ENCODE results near the gene TRPV3. TPM values are rescaled to one million over a fixed set of nuclear protein-coding genes. Genes with fewer than 3 reads are reported as not detected.
"Not testable (repeated sequence)": the region's sequence is repeated elsewhere in the genome, so short reads cannot be mapped to it uniquely, and the experiment has no call there.

Gene TRPV3
- total RNA-seq, 5 donors from 2014 or later (not counting 1 experiment from before 2014, with no cell fraction given), result 0.23 to 1.4 (median 0.44) TPM

- no peaks in the 10 kb centered on the region for H3K27me3 ChIP-seq (replicated peaks in 1 of 2; ENCODE audit: control insufficient read depth in 2 of 2, extremely low read depth in 1 of 2, insufficient read depth in 2 of 2, low read length in 1 of 2)
- H3K36me3 ChIP-seq (ENCODE audit: control insufficient read depth in 2 of 2, extremely low read depth in 1 of 2, insufficient read depth in 1 of 2, low read length in 1 of 2), result peaks cover 4 to 24% of the 10 kb centered on the region in 2 donors
- no peak overlapping the region for H3K4me3 Mint-ChIP-seq
- no peak for ATAC-seq (replicated peaks in 1 of 4)
- H3K27ac Mint-ChIP-seq, result no peak overlapping the region
- POLR2A ChIA-PET, result no interaction called here
- no peak overlapping the region for H3K27ac ChIP-seq (ENCODE audit: low read length)
- H3K9me3 ChIP-seq, result no peaks in the 10 kb centered on the region
- H3K4me1 ChIP-seq (ENCODE audit: control insufficient read depth in 1 of 2, extremely low read depth in 1 of 2, insufficient read depth in 2 of 2, low read length in 2 of 2), result no peaks in the 10 kb centered on the region
- H3K9me3 Mint-ChIP-seq, result no peaks in the 10 kb centered on the region
- no peaks in the 10 kb centered on the region for H3K4me1 Mint-ChIP-seq
- H3K27me3 Mint-ChIP-seq, result no peaks in the 10 kb centered on the region
- H3K4me3 ChIP-seq (ENCODE audit: control insufficient read depth in 1 of 2, extremely low read depth in 1 of 2, low read length in 1 of 2), result no peak overlapping the region
- no peak for DNase-seq
- WGBS (ENCODE audit: insufficient coverage), result over 99% methylated on average over 14 of the region's 15 CpGs
- CTCF ChIA-PET, result no interaction called here
- H3K36me3 Mint-ChIP-seq, result peaks cover 32% of the 10 kb centered on the region
Measured at GRCh38 chr17:3590231-3590630, 32.6 kb upstream of the TRPV3 start.

DNA sequence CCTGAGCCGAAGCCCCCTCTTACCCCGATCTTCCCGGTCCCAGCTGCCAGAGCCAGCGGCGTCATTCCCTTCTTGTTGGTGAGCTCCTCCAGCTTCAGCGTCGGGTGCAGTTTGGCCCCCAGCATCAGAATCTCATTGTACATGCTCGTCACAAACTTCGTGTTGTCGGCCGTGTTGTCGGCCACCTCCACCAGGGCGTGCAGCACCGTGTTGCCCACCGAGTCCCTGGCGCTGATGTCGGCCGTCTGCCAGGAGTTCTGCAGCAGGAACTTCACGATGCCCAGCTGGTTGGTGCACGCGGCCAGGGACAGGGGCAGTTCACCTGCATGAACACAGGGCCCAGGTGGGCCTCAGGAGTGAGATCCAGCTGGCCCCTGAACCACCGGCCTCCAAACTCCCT, 32.2 kb upstream of the TRPV3 start:
- no peak overlapping the region for H3K4me3 ChIP-seq (ENCODE audit: control insufficient read depth in 1 of 2, extremely low read depth in 1 of 2, low read length in 1 of 2)
- DNase-seq, result no peak
- CTCF ChIA-PET, result no interaction called here
- H3K27me3 Mint-ChIP-seq, result no peaks in the 10 kb centered on the region
- no peaks in the 10 kb centered on the region for H3K9me3 Mint-ChIP-seq
- no peak overlapping the region for H3K4me3 Mint-ChIP-seq
- H3K36me3 Mint-ChIP-seq, result peaks cover 34% of the 10 kb centered on the region
- no peak overlapping the region for H3K27ac Mint-ChIP-seq
- no peaks in the 10 kb centered on the region for H3K4me1 ChIP-seq (ENCODE audit: control insufficient read depth in 1 of 2, extremely low read depth in 1 of 2, insufficient read depth in 2 of 2, low read length in 2 of 2)
- no peak for ATAC-seq (replicated peaks in 1 of 4)
- POLR2A ChIA-PET, result no interaction called here
- no peak overlapping the region for H3K27ac ChIP-seq (ENCODE audit: low read length)
- H3K36me3 ChIP-seq (ENCODE audit: control insufficient read depth in 2 of 2, extremely low read depth in 1 of 2, insufficient read depth in 1 of 2, low read length in 1 of 2), result peaks cover 4 to 27% of the 10 kb centered on the region in 2 donors
- no peaks in the 10 kb centered on the region for H3K4me1 Mint-ChIP-seq
- H3K27me3 ChIP-seq (replicated peaks in 1 of 2; ENCODE audit: control insufficient read depth in 2 of 2, extremely low read depth in 1 of 2, insufficient read depth in 2 of 2, low read length in 1 of 2), result no peaks in the 10 kb centered on the region
- WGBS (ENCODE audit: insufficient coverage), result 98% methylated on average over 22 of the region's 22 CpGs
- H3K9me3 ChIP-seq, result no peaks in the 10 kb centered on the region

- Histone ChIP-seq H3K4me1 (ENCODE audit: control insufficient read depth in 1 of 2, extremely low read depth in 1 of 2, insufficient read depth in 2 of 2, low read length in 2 of 2) (no peaks in the 10 kb centered on the region), H3K27ac (ENCODE audit: low read length) (no peak overlapping the region), H3K27me3 (replicated peaks in 1 of 2; ENCODE audit: control insufficient read depth in 2 of 2, extremely low read depth in 1 of 2, insufficient read depth in 2 of 2, low read length in 1 of 2) (no peaks in the 10 kb centered on the region), H3K36me3 (ENCODE audit: control insufficient read depth in 2 of 2, extremely low read depth in 1 of 2, insufficient read depth in 1 of 2, low read length in 1 of 2) (peaks cover 2 to 31% of the 10 kb centered on the region in 2 donors), H3K9me3 (no peaks in the 10 kb centered on the region), H3K4me3 (ENCODE audit: control insufficient read depth in 1 of 2, extremely low read depth in 1 of 2, low read length in 1 of 2) (no peak overlapping the region)
- DNase-seq (no peak), ATAC-seq (replicated peaks in 1 of 4) (no peak)
- H3K27ac Mint-ChIP-seq, result no peak overlapping the region
- POLR2A ChIA-PET, result no interaction called here
- H3K36me3 Mint-ChIP-seq, result peaks cover 38% of the 10 kb centered on the region
- 95% methylated on average over 17 of the region's 17 CpGs for WGBS (ENCODE audit: insufficient coverage)
- H3K4me3 Mint-ChIP-seq, result no peak overlapping the region
- H3K27me3 Mint-ChIP-seq, result no peaks in the 10 kb centered on the region
- no peaks in the 10 kb centered on the region for H3K9me3 Mint-ChIP-seq
- CTCF ChIA-PET, result no interaction called here
- no peaks in the 10 kb centered on the region for H3K4me1 Mint-ChIP-seq
Measured at GRCh38 chr17:3585826-3586225, 28.2 kb upstream of the TRPV3 start.

- H3K4me3 Mint-ChIP-seq, result no peak overlapping the region
- peaks cover 2 to 15% of the 10 kb centered on the region in 2 donors for H3K36me3 ChIP-seq (ENCODE audit: control insufficient read depth in 2 of 2, extremely low read depth in 1 of 2, insufficient read depth in 1 of 2, low read length in 1 of 2)
- H3K27ac Mint-ChIP-seq, result no peak overlapping the region
- H3K36me3 Mint-ChIP-seq, result peaks cover 29% of the 10 kb centered on the region
- WGBS (ENCODE audit: insufficient coverage), result 94% methylated on average over 8 of the region's 9 CpGs
- no peaks in the 10 kb centered on the region for H3K27me3 ChIP-seq (replicated peaks in 1 of 2; ENCODE audit: control insufficient read depth in 2 of 2, extremely low read depth in 1 of 2, insufficient read depth in 2 of 2, low read length in 1 of 2)
- H3K4me1 ChIP-seq (ENCODE audit: control insufficient read depth in 1 of 2, extremely low read depth in 1 of 2, insufficient read depth in 2 of 2, low read length in 2 of 2), result no peaks in the 10 kb centered on the region
- ChIA-PET POLR2A (no interaction called here), CTCF (no interaction called here)
- H3K4me1 Mint-ChIP-seq, result no peaks in the 10 kb centered on the region
- H3K4me3 ChIP-seq (ENCODE audit: control insufficient read depth in 1 of 2, extremely low read depth in 1 of 2, low read length in 1 of 2), result no peak overlapping the region
- peak in 1 of 4 experiments; percentile 13 for ATAC-seq (replicated peaks in 1 of 4)
- no peaks in the 10 kb centered on the region for H3K27me3 Mint-ChIP-seq
- no peaks in the 10 kb centered on the region for H3K9me3 Mint-ChIP-seq
- H3K9me3 ChIP-seq, result no peaks in the 10 kb centered on the region
- no peak for DNase-seq
- no peak overlapping the region for H3K27ac ChIP-seq (ENCODE audit: low read length)
Measured at GRCh38 chr17:3583456-3583855, 25.8 kb upstream of the TRPV3 start.

GRCh38 chr17:3582915-3583314, 25.3 kb upstream of the TRPV3 start:
- CTCF ChIA-PET, result interaction anchor here in 1 of 2 donors (0.7 kb wide), 1 partner anchor 13 kb away, joined by 5 read pairs; no protein-coding TSS in a partner anchor
- Histone ChIP-seq H3K27ac (ENCODE audit: low read length) (no peak overlapping the region), H3K9me3 (no peaks in the 10 kb centered on the region), H3K27me3 (replicated peaks in 1 of 2; ENCODE audit: control insufficient read depth in 2 of 2, extremely low read depth in 1 of 2, insufficient read depth in 2 of 2, low read length in 1 of 2) (no peaks in the 10 kb centered on the region), H3K36me3 (ENCODE audit: control insufficient read depth in 2 of 2, extremely low read depth in 1 of 2, insufficient read depth in 1 of 2, low read length in 1 of 2) (peaks cover under 1 to 15% of the 10 kb centered on the region in 2 donors), H3K4me3 (ENCODE audit: control insufficient read depth in 1 of 2, extremely low read depth in 1 of 2, low read length in 1 of 2) (no peak overlapping the region), H3K4me1 (ENCODE audit: control insufficient read depth in 1 of 2, extremely low read depth in 1 of 2, insufficient read depth in 2 of 2, low read length in 2 of 2) (no peaks in the 10 kb centered on the region)
- Mint-ChIP-seq H3K36me3 (peaks cover 29% of the 10 kb centered on the region), H3K4me3 (no peak overlapping the region), H3K4me1 (no peaks in the 10 kb centered on the region), H3K27ac (no peak overlapping the region), H3K9me3 (no peaks in the 10 kb centered on the region), H3K27me3 (no peaks in the 10 kb centered on the region)
- ATAC-seq (replicated peaks in 1 of 4) (no peak), DNase-seq (no peak)
- POLR2A ChIA-PET, result no interaction called here
- 94% methylated on average over 5 of the region's 9 CpGs for WGBS (ENCODE audit: insufficient coverage)

DNA sequence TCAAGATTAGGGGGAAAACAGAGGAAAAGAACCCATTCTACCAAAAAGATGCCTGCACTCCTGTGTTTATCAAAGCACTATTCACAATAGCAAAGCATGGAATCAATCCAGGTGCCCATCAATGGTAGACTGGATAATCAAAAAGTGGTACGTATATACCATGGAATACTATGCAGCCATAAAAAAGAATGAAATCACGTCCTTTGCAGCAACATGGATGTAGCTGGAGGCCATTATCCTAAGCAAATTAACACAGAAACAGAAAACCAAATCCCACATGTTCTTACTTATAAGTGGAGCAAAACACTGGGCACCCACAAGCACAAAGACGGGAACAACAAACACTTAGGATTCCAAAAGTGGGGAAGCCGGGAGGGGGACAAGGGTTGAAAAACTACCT, 21.1 kb upstream of the TRPV3 start:
- peaks cover 22% of the 10 kb centered on the region for H3K36me3 Mint-ChIP-seq
- WGBS (ENCODE audit: insufficient coverage), result 80% methylated on average over 1 of the region's 4 CpGs
- H3K36me3 ChIP-seq (ENCODE audit: control insufficient read depth in 2 of 2, extremely low read depth in 1 of 2, insufficient read depth in 1 of 2, low read length in 1 of 2); POLR2A ChIA-PET; H3K27me3 Mint-ChIP-seq; ATAC-seq (replicated peaks in 1 of 4); H3K4me3 ChIP-seq (ENCODE audit: control insufficient read depth in 1 of 2, extremely low read depth in 1 of 2, low read length in 1 of 2); H3K27ac ChIP-seq (ENCODE audit: low read length); H3K9me3 ChIP-seq; H3K4me1 Mint-ChIP-seq; H3K27me3 ChIP-seq (replicated peaks in 1 of 2; ENCODE audit: control insufficient read depth in 2 of 2, extremely low read depth in 1 of 2, insufficient read depth in 2 of 2, low read length in 1 of 2); H3K27ac Mint-ChIP-seq; CTCF ChIA-PET; H3K9me3 Mint-ChIP-seq; H3K4me1 ChIP-seq (ENCODE audit: control insufficient read depth in 1 of 2, extremely low read depth in 1 of 2, insufficient read depth in 2 of 2, low read length in 2 of 2); DNase-seq; H3K4me3 Mint-ChIP-seq: not testable (repeated sequence)

- ChIA-PET CTCF (no interaction called here), POLR2A (no interaction called here)
- WGBS (ENCODE audit: insufficient coverage), result 93% methylated on average over 4 of the region's 11 CpGs
- no peaks in the 10 kb centered on the region for H3K4me1 ChIP-seq (ENCODE audit: control insufficient read depth in 1 of 2, extremely low read depth in 1 of 2, insufficient read depth in 2 of 2, low read length in 2 of 2)
- H3K4me1 Mint-ChIP-seq, result no peaks in the 10 kb centered on the region
- H3K4me3 ChIP-seq (ENCODE audit: control insufficient read depth in 1 of 2, extremely low read depth in 1 of 2, low read length in 1 of 2), result no peak overlapping the region
- no peak overlapping the region for H3K4me3 Mint-ChIP-seq
- no peak for DNase-seq
- no peaks in the 10 kb centered on the region for H3K9me3 ChIP-seq
- H3K9me3 Mint-ChIP-seq, result no peaks in the 10 kb centered on the region
- H3K27me3 Mint-ChIP-seq, result no peaks in the 10 kb centered on the region
- ATAC-seq (replicated peaks in 1 of 4), result no peak
- no peaks in the 10 kb centered on the region for H3K27me3 ChIP-seq (replicated peaks in 1 of 2; ENCODE audit: control insufficient read depth in 2 of 2, extremely low read depth in 1 of 2, insufficient read depth in 2 of 2, low read length in 1 of 2)
- H3K36me3 Mint-ChIP-seq, result peaks cover 18% of the 10 kb centered on the region
- no peak overlapping the region for H3K27ac Mint-ChIP-seq
- H3K36me3 ChIP-seq (ENCODE audit: control insufficient read depth in 2 of 2, extremely low read depth in 1 of 2, insufficient read depth in 1 of 2, low read length in 1 of 2), result no peaks in the 10 kb centered on the region
- no peak overlapping the region for H3K27ac ChIP-seq (ENCODE audit: low read length)
Measured at GRCh38 chr17:3576970-3577369, 19.4 kb upstream of the TRPV3 start.

Measured in T-cell (primary cell).